GM21390 (cell line): ENCODE measurements around the gene PRND.
"Not testable (repeated sequence)": the region's sequence is repeated elsewhere in the genome, so short reads cannot be mapped to it uniquely, and the experiment has no call there.

Source experiments
- ATAC-seq: cut with Tn5 transposase; IDR thresholded peaks from one replicate; pipeline ENCODE4 v1.9.1; 2021; ENCODE audit not compliant: unreplicated experiment

The PRND gene, protein sequence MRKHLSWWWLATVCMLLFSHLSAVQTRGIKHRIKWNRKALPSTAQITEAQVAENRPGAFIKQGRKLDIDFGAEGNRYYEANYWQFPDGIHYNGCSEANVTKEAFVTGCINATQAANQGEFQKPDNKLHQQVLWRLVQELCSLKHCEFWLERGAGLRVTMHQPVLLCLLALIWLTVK

DNA sequence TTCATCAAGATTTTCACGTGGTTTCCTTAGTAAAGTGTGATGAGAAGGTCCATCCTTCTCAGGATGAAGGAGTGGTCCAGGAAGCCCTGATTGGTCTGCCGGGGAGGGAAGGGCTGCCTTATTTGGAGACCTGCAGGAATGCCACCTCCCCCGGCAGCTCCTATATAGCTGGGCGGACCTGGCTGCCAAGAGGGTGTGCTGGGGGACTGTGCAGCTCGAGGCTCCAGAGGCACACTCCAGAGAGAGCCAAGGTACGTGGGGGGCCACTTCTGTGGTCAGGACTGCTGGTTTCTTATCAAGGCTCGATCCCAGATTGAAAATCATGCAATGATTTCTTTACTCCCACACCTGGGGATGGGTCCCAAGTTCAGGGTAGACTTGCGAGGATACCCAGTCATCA, at the start of gene PRND:
Gene PRND (plus strand): TSS at position 191 of the 400 bp plus-strand sequence. CDS start 2,643 bp downstream, outside the sequence.
- ATAC-seq: no peak

DNA sequence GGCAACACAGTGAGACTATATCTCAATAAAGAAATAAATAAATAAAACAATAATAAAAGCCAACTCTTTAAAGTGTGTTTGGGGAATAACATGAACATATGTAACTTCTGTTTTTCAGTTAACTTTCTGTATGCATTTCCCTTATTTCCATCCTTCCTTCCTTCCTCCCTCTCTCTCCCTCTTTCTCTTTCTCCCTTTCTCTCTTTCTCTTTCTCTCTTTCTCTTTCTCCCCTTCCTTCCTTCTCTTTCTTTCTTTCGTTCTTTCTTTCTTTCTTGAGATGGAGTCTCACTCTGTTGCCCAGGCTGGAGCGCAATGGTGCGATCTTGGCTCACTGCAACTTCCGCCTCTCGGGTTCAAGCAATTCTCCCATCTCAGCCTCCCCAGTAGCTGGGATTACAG, 48.8 kb upstream of the PRND start:
- no peak for ATAC-seq

DNA sequence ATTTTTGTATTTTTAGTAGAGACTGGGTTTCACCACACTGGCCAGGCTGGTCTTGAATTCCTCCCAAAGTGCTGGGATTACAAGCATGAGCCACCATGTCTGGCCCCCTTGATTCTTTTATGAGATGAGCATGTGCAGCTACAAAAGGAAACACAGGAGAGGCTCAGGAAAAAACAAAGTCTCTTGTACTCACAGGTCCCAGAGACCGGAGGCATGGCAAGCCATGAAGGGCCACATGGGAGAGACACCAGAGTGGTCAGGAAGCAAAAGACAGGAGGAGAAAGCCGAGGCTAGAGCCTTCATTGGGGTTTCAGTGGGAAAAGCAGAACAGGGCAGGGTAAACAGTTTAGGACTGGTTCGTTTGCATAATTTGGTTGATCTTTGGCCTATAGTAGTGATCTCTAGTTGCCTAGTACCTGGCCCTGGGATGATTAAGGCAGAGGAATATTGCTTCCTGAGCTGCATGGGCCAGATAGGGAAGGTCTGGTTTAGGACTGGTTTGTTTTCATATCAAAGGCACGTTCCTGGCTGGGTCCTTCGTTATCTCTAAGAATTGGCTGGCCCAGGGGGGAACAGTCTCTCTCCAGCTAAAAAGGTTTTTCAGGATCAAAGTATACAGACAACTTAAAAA, 48.2 kb upstream of the PRND start:
- no peak for ATAC-seq

DNA sequence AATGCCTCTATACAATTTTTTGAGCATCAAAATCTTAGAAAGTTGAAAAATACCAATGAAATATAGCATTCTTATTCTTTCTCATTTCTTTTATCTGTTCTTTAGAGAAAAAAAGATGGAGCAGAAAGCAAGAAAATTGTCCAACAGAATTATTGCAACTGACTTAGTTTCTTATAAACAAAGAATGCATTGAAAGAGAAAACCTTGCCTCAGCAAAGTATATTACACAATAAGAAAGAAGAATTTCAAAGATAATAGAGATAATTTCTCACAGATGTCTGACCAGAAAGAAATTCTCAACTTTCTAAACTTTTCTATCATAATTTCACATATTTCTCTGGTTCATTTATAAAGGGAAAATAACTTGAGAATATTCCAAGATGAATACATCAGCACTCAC, 47.0 kb upstream of the PRND start:
- no peak for ATAC-seq

DNA sequence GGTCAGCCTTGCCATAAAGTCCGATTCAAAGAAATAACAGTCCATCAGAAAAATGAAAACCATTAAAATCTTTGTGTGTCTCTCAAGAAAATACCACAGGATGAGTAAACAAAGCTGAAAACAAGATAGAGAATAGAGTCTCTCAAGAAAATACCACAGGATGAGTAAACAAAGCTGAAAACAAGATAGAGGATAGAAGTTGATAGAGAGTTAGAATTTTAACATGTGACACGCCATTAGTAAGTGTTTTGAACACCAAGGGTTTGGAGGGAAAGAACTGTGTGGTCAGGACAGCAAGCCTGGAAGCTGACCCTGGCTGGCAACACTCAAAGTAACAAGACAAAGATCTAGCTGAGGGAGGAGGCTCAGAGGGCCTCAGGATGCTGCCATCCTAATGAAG, 43.9 kb upstream of the PRND start:
- no peak for ATAC-seq

DNA sequence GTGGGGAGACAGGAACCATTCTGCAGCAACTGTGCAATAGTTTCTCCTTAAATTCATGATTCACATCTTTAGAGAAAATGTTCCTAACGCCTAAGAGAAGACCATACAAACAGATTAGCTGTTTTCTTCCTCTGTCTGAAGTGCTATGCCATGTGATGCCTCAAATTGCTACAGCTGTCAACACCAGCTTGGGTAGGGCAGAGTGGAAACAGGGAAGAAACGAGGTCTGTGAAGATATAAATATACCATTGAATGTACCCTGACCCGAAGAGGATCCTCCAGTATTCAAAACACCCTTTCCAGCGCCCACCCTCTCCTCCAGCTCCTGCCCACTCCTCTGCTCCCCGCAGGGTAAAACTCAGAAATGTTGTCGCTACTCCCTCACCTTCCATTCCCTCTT, 40.3 kb upstream of the PRND start:
- no peak for ATAC-seq

DNA sequence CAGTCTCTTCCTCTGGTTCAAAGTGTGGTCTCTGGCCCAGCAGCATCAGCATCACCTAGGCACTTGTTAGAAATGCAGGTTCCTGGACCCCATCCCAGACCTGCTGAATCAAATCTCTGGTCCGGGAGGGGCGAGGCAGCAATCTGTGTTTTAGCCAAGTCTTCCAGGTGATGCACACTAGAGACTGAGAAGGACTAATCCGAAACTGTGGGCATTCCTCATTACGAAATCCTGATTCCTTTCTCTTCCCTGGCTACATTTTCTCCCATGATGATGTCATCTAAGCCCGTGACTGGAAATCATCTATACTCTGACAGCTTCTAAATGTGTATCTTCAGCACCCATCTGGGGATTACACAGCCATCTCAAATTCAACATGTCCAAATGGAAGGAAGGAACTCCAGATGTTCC, 39.7 kb upstream of the PRND start:
- ATAC-seq: no peak

DNA sequence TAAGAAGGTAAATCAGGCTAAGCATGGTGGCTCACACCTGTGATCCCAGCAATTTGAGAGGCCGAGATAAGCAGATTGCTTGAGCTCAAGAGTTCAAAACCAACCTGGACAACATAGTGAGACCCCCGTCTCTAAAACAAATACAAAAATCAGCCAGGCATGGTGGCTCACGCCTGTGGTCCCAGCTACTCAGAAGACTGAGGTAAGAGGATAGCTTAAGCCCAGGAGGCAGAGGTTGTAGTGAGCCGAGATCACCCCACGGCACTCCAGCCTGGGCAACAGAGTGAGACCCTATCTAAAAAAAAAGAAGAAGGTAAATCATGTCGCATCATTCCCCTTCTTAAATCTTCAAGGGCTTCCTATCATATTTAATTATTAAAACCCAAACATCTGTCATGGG, 39.0 kb upstream of the PRND start:
- ATAC-seq: no peak

DNA sequence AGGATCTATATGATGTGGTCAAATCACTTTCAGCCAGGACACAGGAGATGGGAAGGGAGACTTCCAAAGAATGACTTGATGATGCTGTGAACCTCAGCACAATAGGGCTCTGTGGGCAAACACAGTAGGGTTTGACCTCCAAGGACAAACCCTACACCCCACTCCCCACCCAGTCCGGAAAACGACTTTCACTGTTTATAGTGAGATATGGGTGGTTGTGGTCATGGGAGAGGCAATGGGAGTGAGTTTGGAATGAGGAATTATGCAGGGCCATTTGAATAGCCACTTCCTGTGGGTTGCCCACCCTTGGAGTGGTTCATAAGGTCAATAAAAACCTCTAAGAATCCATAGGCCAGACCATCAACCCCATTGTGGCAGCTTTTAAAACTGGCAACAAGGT, 38.4 kb upstream of the PRND start:
- no peak for ATAC-seq

DNA sequence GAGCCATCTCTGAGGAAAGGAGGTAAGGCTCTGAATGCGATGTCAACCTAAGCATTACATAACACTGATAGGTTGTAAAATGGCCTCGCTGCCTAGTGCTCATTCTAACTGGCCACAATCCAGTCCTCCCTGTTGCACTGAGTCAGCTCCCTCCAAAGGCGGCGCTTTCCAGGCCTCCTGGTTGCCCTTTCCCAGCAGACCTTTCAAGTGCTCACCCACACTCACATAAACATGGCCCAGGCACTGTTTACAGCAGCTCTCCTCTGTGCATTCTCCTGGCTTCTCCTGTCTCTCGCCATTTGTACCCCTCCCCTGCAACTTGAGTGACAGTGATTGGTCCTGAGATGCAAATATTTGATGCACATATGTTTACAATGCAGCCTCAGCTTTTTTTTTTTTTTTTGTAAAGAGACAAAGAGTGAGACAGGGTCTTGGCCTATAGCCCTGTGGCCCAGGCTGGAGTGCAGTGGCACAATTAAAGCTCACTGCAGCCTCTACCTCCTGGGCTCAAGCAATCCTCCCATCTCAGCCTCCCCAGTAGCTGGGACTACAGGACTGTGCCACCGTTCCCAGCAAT, 36.8 kb upstream of the PRND start:
- no peak for ATAC-seq

DNA sequence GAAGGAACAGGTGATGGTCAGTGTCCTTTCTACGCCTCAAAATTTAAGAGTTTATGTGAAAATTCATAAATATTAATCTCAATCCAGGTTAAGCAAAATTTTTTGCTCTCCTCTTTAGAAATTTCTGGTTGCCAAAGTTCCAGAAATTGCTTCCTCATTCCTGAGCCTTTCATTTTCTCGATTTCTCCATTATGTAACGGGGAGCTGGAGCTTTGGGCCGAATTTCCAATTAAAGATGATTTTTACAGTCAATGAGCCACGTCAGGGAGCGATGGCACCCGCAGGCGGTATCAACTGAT, 35.8 kb upstream of the PRND start:
- no peak for ATAC-seq

DNA sequence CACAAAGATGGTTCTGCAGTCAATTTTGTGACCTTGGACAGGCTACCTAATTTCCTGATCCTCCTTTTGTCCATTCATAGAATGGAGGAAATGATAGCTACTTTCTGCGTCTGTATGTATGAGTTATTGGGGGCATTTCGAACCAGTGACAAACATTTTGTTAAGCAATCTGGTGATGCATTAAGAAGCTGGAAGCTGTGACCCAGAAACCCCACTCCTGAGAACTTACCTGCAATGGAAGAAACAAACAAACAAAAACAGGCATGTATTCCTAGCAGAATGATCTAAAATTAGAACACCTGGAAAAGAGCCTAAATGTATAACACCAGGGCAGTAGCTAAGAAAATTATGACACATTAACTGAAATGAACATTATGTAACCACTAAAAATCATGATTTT, 33.4 kb upstream of the PRND start:
- no peak for ATAC-seq

DNA sequence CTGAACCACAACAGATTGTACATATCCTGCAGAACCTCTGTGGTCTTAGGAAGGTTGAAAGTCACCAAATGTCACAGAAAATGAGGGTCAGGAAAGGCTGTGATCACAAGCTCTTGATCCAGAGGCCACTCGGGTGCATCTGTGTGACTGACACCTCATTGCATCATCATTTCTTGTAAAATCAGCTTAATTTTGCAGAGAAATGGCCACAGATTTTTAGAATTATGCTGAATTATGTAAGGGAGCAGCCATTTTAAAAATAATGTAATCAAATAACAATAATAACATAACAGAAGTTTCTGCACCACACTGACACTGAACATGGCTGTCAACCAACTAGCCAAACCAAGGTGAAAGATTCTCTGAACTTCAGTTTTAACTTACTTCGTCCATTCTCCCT, 32.5 kb upstream of the PRND start:
- ATAC-seq: no peak

DNA sequence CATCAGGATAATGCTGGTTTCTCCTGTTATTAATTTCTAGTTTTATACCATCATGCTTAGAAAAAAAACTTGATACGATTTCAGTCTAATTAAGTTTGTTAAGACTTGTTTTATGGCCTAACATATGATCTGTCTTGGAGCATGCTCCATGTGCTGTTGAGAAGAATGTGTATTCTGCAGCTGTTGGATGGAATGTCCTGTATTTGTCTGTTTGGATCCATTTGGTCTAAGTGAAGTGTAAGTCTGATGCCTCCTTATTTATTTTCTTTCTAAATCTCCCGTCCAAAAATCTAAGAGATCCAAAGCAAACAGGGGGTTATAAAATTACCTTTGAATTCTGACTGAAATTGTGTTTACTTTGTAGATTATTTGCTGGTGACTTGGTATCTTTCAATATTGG, 30.0 kb upstream of the PRND start:
- no peak for ATAC-seq

DNA sequence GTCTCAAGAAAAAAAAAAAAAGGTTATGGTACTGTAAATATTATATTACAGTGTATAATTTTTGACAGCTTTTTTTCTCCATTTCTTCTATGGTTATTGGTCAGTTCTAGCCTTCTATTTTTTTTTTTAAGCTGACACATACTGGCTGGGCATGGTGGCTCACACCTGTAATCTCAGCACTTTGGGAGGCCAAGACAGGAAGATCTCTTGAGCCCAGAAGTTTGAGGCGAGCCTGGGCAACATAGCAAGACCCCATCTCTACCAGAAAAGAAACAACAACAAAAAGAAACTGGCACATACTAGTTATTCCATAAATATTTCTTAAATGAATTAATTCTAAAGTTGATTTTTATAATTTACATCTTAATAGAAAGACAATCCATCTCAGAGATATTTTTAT, 27.6 kb upstream of the PRND start:
- ATAC-seq: no peak

DNA sequence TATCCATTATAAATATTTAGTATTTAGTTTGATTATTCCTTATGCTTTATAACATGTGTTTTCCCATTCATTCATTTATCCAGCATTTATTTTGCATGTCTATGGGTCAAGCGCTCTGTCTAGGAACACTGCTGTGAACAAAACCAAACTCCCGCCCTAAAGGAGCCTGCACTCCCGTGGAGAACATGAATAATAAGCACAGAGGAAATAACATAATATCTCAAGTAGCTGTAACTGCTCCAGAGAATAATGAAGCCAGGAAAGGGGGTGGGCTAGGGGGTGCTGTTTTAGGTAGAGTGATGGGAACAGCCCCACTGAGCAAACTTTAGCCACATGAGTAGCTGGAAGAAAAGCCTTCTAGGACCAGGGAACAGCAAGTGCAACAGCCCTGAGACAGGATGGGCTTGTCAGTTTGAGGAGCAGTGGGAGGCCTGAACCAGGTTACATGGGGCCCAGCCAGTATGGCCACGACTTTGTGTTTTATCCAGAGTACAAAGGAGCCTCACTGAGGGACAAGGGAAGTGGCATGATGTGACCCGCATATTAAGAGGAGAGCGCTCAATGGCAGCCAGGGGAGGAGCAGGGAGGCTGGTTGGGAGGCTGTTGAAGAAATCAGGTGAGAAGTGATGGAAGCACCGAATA, 24.4 kb upstream of the PRND start:
- no peak for ATAC-seq

DNA sequence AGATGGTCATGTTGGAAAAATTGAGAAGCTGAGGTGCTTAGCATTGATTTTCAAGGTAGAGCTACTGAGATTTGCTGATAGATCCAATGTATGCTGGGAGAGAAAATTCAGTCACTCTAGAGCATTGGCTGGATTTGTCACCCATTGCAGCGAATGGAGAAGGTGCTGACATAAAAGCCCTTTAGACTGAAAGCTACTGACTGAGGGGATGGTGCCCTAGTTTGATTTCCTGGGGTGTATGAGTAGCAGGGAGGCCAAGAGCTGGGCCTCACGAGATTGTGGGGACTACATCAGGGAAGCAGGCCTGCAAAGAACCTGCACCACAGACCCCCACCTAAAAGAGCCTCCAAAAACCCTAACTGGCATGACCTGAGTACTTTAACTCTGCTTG, 23.9 kb upstream of the PRND start:
- no peak for ATAC-seq

DNA sequence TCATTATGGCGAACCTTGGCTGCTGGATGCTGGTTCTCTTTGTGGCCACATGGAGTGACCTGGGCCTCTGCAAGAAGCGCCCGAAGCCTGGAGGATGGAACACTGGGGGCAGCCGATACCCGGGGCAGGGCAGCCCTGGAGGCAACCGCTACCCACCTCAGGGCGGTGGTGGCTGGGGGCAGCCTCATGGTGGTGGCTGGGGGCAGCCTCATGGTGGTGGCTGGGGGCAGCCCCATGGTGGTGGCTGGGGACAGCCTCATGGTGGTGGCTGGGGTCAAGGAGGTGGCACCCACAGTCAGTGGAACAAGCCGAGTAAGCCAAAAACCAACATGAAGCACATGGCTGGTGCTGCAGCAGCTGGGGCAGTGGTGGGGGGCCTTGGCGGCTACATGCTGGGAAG, 22.5 kb upstream of the PRND start:
- ATAC-seq: no peak

DNA sequence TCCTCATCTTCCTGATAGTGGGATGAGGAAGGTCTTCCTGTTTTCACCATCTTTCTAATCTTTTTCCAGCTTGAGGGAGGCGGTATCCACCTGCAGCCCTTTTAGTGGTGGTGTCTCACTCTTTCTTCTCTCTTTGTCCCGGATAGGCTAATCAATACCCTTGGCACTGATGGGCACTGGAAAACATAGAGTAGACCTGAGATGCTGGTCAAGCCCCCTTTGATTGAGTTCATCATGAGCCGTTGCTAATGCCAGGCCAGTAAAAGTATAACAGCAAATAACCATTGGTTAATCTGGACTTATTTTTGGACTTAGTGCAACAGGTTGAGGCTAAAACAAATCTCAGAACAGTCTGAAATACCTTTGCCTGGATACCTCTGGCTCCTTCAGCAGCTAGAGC, 21.8 kb upstream of the PRND start:
- no peak for ATAC-seq

DNA sequence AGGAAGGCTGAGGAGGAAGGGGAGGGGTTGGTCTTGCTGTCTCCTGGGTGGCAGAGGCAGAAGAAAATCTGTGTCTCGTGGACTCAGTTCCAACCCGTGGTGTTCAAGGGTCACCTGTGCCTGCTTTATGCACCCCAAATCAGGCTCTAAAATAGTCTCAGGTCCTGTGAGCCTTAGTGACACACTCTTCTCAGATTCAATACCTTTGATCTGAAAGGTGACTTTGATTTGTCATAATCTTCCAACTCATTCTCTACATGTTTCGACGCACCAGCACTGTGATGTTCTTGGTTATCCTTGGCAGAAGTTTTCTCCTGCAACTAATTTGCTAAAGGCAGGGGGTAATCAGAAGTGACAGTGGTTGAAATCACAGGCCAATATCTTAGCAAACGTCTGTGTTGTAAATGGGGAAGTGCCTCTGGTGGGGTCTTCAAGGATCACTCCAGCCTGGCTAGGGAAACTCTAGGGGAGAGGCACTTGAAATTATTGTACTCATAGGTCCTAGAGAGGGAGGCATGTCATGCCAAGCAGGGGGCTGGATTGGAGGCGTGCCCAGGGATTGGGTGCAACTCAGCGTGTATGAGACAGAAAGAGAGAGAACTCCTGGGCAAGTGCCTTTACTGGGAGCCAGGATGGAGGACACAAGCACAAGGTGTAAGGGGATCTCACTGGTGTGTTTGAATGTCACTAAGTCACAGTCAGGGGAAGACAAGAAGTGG, 19.0 kb upstream of the PRND start:
- no peak for ATAC-seq

DNA sequence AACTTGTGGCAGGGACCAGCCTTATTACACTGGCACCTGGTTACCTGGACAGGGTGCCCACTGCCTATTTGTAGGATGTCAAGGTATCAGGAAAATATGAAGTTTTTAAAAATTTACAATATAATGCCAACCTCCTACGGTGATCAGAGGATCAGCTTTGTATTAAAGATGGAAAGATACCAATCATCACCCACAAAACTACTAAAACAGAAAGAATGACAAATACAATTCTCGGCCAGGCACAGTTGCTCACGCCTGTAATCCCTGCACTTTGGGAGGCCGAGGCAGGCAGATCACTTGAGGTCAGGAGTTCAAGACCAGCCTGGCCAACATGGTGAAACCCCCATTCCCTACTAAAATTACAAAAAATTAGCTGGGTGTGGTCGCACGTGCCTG, 18.4 kb upstream of the PRND start:
- no peak for ATAC-seq

DNA sequence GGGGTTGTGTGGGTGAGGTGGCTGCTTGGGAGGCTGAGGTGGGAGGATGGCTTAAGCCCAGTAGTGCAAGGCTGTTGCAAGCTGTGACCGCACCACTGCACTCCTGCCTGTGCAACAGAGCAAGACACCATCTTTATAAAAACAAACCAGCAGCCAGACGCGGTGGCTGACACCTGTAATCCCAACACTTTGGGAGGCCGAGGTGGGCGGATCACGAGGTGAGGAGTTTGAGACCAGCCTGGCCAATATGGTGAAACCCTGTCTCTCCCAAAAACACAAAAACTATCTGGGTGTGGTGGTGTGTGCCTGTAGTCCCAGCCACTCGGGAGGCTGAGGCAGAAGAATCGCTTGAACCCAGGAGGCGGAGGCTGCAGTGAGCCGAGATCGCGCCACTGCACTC, 14.8 kb upstream of the PRND start:
- not testable (repeated sequence) for ATAC-seq
